OCI-LY7 (cell line): ENCODE results near the gene TSPAN6. TPM values are rescaled to one million over a fixed set of nuclear protein-coding genes. Genes with fewer than 3 reads are reported as not detected.

Source experiments
- BruUV-seq: library from RNA; stranded (reverse); fragments of 400-500 nt; replicated peaks from 2 replicates; lab custom pipeline; 2021; lab: Mats Ljungman, UMichigan
- CTCF ChIA-PET: fragments of 300-600 bp; sonication (Branson Sonifier 250); formaldehyde crosslinking; loops from one replicate; lab custom pipeline; 2022; ENCODE audit warnings: antibody characterized with exemption; ENCODE audit not compliant: unreplicated experiment; lab: Charles Lee
- POLR2A ChIA-PET: fragments of 300-600 bp; sonication (Branson Sonifier 250); formaldehyde crosslinking; loops from one replicate; lab custom pipeline; 2022; ENCODE audit warnings: antibody characterized with exemption; lab: Charles Lee
- DNase-seq: peaks from one replicate; pipeline ENCODE4 v3.0.0-alpha.2; 2015; ENCODE audit warnings: low spot score
- H2AFZ ChIP-seq: fragments of 200-600 bp; sonication (generic), shearing (Covaris generic); 2 replicates; pipeline ENCODE4 v1.6.1; 2014; ENCODE audit warnings: mild to moderate bottlenecking, antibody characterized with exemption, low read length, moderate library complexity
- H3K27ac ChIP-seq: fragments of 200-600 bp; sonication (generic); 2 replicates; pipeline ENCODE4 v1.5.1; 2014; ENCODE audit warnings: mixed run types, low read depth, mild to moderate bottlenecking, moderate library complexity, low read length, inconsistent platforms; ENCODE audit not compliant: poor library complexity, severe bottlenecking
- H3K36me3 ChIP-seq: fragments of 200-600 bp; sonication (generic); 2 replicates; pipeline ENCODE4 v1.6.1; 2014; ENCODE audit warnings: mild to moderate bottlenecking, antibody characterized with exemption, low read length, moderate library complexity, mixed read lengths; ENCODE audit not compliant: insufficient read depth
- H3K4me1 ChIP-seq: fragments of 200-600 bp; sonication (generic); 2 replicates; pipeline ENCODE4 v1.5.1; 2014; ENCODE audit warnings: mild to moderate bottlenecking, low read length; ENCODE audit not compliant: insufficient read depth, poor library complexity, severe bottlenecking
- H3K4me2 ChIP-seq: fragments of 200-600 bp; sonication (generic); 2 replicates; pipeline ENCODE4 v1.6.1; 2014; ENCODE audit warnings: mild to moderate bottlenecking, low read length
- H3K4me3 ChIP-seq: fragments of 200-600 bp; sonication (generic); 2 replicates; pipeline ENCODE4 v1.5.1; 2014; ENCODE audit warnings: mild to moderate bottlenecking, low read depth, low read length; ENCODE audit not compliant: poor library complexity, severe bottlenecking
- H3K79me2 ChIP-seq: fragments of 200-600 bp; sonication (generic); 2 replicates; pipeline ENCODE4 v1.6.1; 2016; ENCODE audit warnings: low read depth, mild to moderate bottlenecking, low read length, moderate library complexity, mixed read lengths; ENCODE audit not compliant: insufficient read depth
- H3K9me2 ChIP-seq: fragments of 200-600 bp; sonication (generic); 2 replicates; pipeline ENCODE4 v1.6.1; 2016; ENCODE audit warnings: mild to moderate bottlenecking, low read length, mixed read lengths; ENCODE audit not compliant: insufficient read depth
- H3K9me3 ChIP-seq: fragments of 200-600 bp; sonication (generic); 2 replicates; pipeline ENCODE4 v1.6.1; 2014; ENCODE audit warnings: mild to moderate bottlenecking, mixed run types, low read length, mixed read lengths
- H4K20me1 ChIP-seq: fragments of 200-600 bp; sonication (generic); 2 replicates; pipeline ENCODE4 v1.6.1; 2014; ENCODE audit warnings: mild to moderate bottlenecking, antibody characterized with exemption, low read length, moderate library complexity, mixed read lengths; ENCODE audit not compliant: insufficient read depth
- EZH2phosphoT487 ChIP-seq: fragments of 200-600 bp; sonication (generic); IDR thresholded peaks from 2 replicates; pipeline ENCODE4 v1.6.1; 2018; ENCODE audit warnings: low read depth, borderline replicate concordance, mild to moderate bottlenecking, mixed run types, antibody characterized with exemption, low read length, moderate library complexity, mixed read lengths
- intact Hi-C: fragments of 100-400 bp; cut with micrococcal nuclease; formaldehyde crosslinking; loops from one replicate; pipeline ENCODE4 v1.10.0; 2022; ENCODE audit not compliant: unreplicated experiment
- total RNA-seq, 2 experiments: library from RNA; depleted of rRNA in 1 of 2; stranded (reverse); fragments of >200 nt in 1 of 2; shearing (Covaris generic) in 1 of 2; gene quantifications; 2 replicates each; pipeline ENCODE4 v1.2.3, GENCODE V29; 2014 to 2022
- TF ChIP-seq, protein P1 (sequence below): fragments of 200-600 bp; sonication (generic); conservative IDR thresholded peaks from 2 replicates; pipeline ENCODE4 v1.5.1; 2014; ENCODE audit warnings: mild to moderate bottlenecking, antibody characterized with exemption, low read length, moderate library complexity, mixed read lengths

TSPAN6 gene
- total RNA-seq, 2 experiments from 2014 or later = not detected

DNA sequence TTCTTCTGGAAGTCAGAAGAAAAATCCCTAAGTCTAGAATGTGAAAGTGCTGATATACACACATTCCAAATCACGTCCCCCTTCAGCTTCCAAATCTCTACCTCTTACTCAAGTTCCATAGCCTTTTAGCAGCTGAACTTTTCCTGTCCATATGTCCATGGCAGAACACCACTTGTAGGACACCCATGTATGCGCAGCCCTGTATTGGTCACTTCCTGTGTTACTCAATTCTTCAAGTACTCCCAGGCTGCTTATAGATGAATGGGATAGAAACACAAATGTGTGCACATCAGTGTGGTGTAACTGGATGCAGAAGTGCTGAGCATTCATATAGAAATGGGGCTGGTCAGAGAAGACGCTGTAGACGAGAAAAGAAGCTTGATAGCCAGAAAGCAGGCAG lies 26.2 kb upstream of the TSPAN6 start:
- H3K4me1 ChIP-seq = no peaks in the 10 kb centered on the region
- no peak for DNase-seq
- H3K9me3 ChIP-seq = no peaks in the 10 kb centered on the region
- ChIA-PET POLR2A (no interaction called here), CTCF (no interaction called here)
- no peaks in the 10 kb centered on the region for H3K36me3 ChIP-seq
- H2AFZ ChIP-seq = no peak overlapping the region
- no peak overlapping the region for H3K27ac ChIP-seq
- H3K79me2 ChIP-seq = no peaks in the 10 kb centered on the region
- BruUV-seq = no TSS peak
- no peaks in the 10 kb centered on the region for H3K9me2 ChIP-seq
- intact Hi-C loops = no loop called here
- TF ChIP-seq, protein P1, sequence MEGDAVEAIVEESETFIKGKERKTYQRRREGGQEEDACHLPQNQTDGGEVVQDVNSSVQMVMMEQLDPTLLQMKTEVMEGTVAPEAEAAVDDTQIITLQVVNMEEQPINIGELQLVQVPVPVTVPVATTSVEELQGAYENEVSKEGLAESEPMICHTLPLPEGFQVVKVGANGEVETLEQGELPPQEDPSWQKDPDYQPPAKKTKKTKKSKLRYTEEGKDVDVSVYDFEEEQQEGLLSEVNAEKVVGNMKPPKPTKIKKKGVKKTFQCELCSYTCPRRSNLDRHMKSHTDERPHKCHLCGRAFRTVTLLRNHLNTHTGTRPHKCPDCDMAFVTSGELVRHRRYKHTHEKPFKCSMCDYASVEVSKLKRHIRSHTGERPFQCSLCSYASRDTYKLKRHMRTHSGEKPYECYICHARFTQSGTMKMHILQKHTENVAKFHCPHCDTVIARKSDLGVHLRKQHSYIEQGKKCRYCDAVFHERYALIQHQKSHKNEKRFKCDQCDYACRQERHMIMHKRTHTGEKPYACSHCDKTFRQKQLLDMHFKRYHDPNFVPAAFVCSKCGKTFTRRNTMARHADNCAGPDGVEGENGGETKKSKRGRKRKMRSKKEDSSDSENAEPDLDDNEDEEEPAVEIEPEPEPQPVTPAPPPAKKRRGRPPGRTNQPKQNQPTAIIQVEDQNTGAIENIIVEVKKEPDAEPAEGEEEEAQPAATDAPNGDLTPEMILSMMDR = no peak
- no peak for TF ChIP-seq EZH2phosphoT487
- H4K20me1 ChIP-seq = no peaks in the 10 kb centered on the region
- H3K4me2 ChIP-seq = no peak overlapping the region
- no peak overlapping the region for H3K4me3 ChIP-seq

DNA sequence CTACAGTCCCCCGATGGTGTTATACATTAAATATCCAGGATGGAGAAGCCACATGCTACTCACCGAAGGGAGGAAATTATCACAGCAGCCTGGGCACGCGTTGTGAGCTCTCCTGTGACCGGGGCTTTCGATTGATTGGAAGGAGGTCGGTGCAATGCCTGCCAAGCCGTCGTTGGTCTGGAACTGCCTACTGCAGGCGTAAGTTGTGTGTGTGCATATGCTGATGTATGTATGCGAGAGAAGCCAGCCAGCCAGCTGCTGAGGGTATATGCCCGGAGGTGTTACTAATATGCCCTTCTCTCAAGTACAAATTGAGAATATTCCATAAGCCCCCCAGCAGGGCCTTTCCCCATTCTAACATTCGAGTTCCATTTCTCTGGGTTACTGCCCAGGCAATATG lies 25.6 kb upstream of the TSPAN6 start:
- no peak overlapping the region for H2AFZ ChIP-seq
- H3K4me3 ChIP-seq = no peak overlapping the region
- ChIA-PET CTCF (no interaction called here), POLR2A (interaction anchor here (0.6 kb wide), 1 partner anchor 10 kb away, joined by 3 read pairs; no protein-coding TSS in a partner anchor)
- TF ChIP-seq EZH2phosphoT487 = no peak
- TF ChIP-seq, protein P1 = no peak
- intact Hi-C loops = no loop called here
- H3K4me2 ChIP-seq = no peak overlapping the region
- BruUV-seq = no TSS peak
- no peak overlapping the region for H3K27ac ChIP-seq
- H3K9me3 ChIP-seq = no peaks in the 10 kb centered on the region
- H3K36me3 ChIP-seq = no peaks in the 10 kb centered on the region
- H4K20me1 ChIP-seq = no peaks in the 10 kb centered on the region
- DNase-seq = no peak
- no peaks in the 10 kb centered on the region for H3K79me2 ChIP-seq
- H3K4me1 ChIP-seq = no peaks in the 10 kb centered on the region
- no peaks in the 10 kb centered on the region for H3K9me2 ChIP-seq

DNA sequence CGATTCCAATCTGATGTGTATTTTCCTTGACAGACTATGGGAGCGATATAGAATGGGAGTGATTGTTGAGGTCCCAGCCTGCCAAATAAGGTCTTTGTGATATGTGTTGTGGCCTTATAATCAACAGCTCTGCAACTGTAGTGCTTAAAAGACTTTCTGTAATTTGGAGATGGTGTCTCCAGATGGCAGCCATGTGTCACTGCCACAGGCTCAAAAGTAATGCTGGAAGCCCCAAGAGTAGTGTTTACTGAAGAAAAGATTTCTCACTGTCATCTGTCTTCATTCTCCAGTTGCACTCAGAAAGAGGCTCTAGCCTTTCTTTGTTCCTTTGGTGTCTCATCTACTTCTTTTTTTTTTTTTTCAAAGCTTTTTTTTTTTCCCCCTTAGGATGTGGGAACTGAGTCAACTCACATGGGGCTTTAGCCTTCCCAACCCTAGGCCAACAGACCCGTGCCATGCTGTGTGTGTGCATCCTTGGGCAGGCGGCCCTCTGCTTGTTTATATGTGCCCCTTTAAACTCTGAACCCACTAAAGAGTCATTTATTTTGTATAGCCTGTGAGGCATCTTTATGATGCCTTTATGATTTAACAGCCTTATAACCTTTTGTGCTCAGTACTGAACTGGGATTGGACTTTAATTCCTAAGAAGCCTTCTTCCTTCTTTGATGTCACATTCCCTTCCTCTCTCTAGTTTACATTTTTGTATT lies 23.0 kb upstream of the TSPAN6 start:
- H3K79me2 ChIP-seq = no peaks in the 10 kb centered on the region
- BruUV-seq = no TSS peak
- no peak overlapping the region for H2AFZ ChIP-seq
- no peaks in the 10 kb centered on the region for H3K4me1 ChIP-seq
- H4K20me1 ChIP-seq = no peaks in the 10 kb centered on the region
- intact Hi-C loops = no loop called here
- H3K9me2 ChIP-seq = no peaks in the 10 kb centered on the region
- no peak overlapping the region for H3K4me2 ChIP-seq
- H3K27ac ChIP-seq = no peak overlapping the region
- no peaks in the 10 kb centered on the region for H3K9me3 ChIP-seq
- H3K4me3 ChIP-seq = no peak overlapping the region
- POLR2A ChIA-PET = no interaction called here
- no peak for TF ChIP-seq EZH2phosphoT487
- DNase-seq = no peak
- H3K36me3 ChIP-seq = no peaks in the 10 kb centered on the region
- CTCF ChIA-PET = no interaction called here
